ELF-1 (cell line): Measurements from ENCODE around the gene RPRD1B.

Source experiments
- DNase-seq: peaks from one replicate; pipeline ENCODE4 v3.0.0-alpha.2; 2016; ENCODE audit warnings: low read depth, low spot score

RPRD1B gene

DNA sequence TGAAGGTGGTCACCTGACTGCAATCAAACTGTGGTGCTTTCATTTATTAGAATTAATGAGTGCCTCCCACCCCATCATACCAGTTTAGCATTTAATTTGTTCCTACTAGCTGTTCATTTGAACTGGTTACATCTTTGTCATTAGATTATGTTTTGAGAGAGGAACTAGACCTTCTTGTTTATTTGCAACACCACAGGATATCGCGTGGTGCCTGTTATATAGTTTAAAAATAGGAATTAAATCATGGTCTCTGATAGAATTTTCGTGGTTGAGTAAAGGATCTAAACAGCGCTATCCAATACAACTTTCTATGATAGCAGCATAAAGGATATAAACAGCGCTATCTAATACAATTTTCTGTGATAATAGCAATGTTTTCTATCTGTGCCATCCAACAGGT, 2.8 kb downstream of the RPRD1B start:
- DNase-seq, result no peak

DNA sequence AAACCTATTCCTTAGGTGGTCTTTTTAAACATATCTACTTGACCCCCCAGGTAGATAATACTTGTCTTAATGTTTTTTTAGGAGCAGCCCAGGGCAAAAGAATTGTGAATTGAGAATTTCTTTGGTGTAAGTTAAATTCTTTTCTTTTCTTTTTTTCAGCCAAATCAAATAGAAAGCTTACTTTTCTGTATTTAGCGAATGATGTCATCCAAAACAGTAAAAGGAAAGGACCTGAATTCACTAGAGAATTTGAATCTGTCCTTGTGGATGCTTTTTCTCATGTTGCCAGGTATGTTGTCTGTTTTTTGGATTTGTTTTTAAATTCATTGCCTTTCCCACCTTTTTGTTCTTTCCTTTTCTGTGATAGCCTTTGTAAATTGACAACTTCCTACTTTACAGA, 6.7 kb downstream of the RPRD1B start:
- DNase-seq, result no peak

DNA sequence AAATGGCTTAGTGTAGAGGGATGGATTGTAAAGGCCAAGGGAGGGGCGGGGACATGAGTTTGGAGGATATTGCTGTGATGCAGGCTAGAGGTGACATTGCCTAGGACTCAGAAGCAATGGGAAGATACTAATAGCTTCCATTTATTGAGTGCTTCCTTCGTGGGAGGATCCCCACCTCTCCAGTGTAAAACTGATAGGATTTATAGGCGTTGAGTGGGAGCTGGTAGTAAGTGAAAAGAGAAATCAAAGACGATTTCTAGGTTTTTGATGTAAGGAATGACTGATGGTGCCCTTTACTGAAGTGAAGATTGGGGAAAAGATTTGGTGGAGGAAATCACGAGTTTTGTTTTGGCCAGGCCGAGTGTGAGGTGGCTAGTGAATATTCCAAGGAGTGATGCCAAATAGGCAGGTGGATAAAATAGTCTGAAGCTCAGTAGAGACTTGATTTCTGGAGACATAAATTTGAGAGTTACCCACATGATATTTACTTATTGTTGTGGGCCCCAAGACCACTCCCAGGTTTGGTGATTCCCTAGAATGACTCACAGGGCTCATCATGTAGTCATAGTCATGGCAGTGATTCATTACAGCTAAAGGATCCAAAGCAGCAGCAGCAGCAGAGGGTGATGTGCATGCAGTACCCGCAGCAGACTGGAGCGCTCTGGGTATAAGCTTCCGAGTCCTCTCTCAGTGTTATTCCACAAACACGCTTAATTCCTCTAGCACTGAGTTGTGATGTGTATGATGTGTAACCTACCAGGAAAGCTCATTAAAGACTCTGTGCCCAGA, 10.2 kb downstream of the RPRD1B start:
- peak; percentile 18 for DNase-seq

DNA sequence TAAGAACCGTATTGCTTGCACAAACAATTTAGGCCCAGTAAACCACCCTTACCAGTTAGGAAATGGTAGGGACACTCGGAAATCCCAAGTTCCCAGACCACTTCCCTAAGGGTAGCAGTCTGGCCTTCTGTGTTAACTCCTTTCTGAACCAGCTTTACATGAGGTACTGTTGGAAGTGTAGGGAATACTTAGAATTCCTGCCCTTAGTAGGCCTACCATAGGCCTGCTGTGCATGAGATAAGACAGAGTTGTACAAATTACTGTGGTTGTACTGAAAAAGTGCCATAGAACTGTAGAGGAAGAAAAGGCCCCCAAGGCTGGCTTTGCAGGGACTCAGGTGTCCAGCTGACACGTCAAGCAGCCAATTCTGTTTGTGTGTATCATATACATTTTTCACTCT, 11.1 kb downstream of the RPRD1B start:
- DNase-seq, result peak; percentile 30

DNA sequence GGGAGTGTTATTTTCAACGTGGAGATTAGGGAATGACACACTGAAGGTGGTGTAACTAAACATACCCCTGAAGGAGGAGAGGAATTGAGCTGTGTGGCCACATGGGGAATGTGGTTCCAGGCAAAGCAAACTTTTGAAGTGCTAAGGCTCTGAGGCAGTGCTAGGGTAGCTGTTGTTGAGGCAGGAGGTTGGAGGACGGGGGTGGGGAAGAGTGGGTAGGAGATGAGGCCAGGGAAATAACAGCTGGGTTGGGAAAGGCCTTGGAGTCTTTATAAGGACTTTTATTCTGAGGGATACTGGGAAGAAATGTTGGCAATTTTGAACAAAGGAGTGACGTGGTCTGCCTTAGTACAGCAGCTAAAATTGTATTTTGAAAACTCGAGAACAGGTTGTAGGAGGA, 13.0 kb downstream of the RPRD1B start:
- DNase-seq, result peak; percentile 45

DNA sequence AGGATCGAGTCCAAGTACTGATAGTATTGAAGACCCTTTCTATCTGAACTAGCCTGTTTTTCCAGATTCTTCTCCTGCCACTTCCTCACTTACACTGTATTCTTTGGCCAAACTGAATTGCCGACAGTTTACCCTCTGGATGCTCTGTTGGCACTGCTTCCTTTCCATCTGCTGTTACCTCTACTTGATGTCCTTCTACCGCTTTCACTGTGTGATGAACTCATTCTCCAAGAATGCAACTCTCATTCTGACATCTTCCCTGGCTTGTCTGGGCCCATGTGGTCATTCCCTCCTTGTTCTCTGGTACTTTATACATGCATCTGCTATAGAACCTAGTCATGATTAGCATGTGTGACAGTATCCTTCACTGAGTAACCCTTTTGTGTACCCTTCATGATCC, 16.3 kb downstream of the RPRD1B start:
- peak; percentile 40 for DNase-seq

DNA sequence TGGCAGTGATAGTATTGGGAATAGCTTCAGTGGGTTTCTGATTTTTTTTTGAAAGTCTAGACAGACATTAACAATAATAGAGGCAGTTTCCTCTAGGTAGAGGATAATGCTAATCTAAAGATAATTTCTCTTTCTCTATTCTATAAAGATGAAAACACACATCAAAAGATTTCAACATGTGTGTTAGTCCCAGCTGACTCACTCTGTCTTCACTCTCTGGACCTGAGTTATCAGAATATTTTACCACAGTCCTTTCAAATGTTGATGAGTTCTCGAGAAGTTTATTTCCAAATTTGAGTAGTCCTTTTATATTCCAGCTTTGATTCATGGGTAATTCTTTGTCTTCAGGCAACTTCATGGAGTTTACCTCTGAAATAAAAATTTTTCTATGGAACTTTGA, 17.1 kb downstream of the RPRD1B start:
- DNase-seq, result no peak

DNA sequence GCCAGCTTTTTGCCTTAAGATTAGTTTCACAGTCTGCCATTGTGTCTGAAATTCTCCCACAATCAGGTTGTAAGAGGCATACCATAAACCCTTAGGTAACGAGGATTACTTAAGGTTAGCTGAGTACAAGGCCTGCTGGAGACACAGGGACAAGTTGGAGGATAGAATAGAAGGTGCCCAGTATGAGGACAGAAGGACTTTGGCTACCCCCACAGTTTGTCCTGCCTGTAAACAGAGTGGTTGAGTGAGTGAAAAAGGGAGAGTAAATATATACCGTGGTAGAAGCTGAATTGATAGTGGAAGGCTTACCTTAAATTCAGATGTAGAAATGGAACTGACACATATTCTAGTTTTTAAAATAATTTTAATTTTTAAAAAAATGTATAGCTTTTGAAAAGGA, 19.3 kb downstream of the RPRD1B start:
- DNase-seq, result no peak

DNA sequence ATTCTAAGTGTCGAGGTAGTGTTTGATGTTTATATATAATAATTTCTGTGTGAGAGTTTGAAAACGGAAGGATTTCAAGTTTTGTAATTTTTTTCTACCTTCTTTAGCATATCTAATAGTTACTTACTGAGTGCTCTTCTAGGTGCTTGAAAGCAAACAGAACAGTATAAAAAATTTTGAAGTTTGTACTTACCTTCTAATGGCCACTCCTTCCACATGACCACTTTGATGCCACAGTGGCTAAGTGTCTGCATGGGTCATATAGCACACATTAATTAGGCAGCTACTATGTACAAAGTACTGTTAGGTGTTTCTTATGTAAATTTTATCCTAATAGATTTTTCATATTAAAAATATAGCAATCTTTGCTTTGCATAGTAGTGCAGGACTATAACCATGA, 21.1 kb downstream of the RPRD1B start:
- DNase-seq, result no peak

DNA sequence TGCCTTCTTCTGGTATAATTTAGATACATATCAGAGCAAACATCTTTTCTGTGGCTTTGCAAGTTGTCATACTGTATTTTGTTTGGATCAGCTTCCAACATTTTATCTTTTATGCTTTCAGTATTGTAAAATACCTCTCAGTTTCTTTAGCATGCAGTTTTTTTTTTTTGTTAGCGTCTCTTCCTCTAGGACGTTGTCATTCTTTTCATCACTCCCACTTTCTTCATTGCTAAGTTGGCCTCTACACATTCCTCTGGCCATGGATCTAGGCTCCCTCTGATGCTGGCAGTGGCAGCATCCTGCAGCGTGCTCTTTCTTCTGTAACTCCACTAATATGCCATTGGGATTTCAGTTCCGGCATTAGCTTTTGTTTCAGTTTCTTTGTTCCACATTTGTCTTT, 21.7 kb downstream of the RPRD1B start:
- no peak for DNase-seq

DNA sequence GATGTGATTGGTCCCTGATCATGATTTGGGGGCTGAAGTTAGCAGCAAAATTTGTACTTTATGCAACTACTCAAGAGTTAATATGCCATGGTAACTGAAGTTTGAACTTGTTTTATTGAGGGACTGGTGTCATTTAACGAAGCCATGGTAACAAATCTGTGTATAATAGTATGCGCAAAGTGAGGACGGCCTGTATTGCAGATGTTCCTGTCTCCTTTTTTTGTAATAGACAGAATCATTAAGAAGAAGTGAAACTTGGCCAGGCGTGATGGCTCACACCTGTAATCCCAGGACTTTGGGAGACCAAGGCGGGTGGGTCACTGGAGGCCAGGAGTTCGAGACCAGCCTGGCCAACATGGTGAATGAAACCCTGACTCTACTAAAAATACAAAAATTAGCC, 22.3 kb downstream of the RPRD1B start:
- DNase-seq, result no peak

DNA sequence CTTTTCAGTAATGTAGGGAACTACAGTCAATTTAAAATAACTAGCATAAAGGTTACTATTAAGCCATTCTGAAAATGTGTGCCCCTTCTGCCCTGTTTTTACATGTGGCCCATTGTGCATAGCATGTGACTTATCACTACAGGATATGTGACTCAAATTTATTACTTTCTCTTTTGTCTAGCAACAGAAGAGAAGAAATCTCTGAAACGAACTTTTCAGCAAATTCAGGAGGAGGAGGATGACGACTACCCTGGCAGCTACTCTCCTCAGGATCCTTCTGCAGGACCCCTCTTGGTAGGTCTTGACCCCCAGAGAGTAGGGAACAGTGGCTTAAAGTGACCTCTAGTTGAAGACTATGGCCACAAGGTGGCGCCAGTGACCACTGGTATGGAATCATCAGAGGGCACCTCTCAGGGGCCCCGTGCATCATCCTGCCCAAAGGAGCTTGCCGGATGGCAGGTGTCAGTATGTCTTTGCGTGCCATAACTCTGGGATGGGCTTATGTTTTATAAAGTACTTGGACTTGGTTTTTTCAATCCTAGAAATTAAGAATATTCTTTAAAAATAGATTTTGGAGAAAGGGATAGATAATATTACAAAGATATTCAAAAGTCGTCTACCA, 23.9 kb downstream of the RPRD1B start:
- peak; percentile 82 for DNase-seq

DNA sequence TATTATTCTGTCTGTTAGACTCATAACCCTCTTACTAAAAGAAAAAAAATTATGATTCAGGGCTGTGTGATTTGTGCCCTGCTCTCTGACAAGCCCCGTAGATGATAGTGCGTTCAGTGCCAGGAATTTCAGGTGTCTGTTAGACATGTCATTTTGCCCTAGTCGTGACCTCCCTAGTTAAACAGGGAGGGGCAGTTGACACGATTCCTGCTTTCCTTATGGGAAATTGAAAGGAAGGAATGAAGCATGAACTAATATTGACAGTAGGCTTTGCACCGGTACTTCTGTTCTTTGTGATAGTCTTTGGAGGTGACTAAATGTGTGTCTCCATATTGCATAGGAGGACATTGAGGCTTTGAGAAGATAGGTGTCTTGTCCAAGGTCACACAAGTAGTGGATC, 26.3 kb downstream of the RPRD1B start:
- no peak for DNase-seq

DNA sequence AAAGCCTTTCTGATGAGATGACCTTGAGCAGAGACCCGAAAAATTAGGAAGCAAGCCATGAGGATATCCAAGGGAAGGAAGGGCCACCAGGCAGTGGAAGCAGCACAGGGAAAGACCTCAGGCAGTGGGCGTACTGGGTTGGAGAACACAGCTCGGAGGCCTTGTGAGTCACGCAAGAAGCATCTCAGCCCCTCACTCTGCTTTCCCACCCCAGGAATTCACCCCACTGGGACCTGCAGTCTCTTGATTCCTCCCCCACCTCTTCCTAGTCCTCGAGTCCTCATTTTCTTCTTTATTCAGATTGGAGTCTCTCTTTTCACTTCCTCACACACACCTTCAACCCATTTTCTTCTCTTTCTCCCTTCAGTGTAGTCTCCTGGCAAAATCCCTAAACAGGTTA, 27.0 kb downstream of the RPRD1B start:
- peak; percentile 55 for DNase-seq

DNA sequence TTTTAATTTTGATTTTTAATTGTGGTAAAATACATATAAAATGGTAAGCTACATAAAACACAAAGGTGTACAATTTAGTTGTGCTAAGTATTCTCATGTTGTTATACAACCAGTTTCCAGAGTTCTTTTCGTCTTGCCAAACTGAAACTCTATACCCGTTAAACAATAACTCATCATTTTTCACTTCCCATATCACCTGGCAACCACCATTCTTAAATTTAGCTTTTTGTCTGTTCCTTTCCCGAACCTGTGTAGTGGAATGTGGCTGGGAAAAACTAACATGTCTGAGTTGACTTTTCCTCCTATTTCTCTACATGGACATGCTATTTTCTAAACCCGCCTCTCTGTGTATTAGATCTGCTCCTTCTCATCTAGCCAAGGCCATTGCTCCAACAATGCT, 27.6 kb downstream of the RPRD1B start:
- no peak for DNase-seq

DNA sequence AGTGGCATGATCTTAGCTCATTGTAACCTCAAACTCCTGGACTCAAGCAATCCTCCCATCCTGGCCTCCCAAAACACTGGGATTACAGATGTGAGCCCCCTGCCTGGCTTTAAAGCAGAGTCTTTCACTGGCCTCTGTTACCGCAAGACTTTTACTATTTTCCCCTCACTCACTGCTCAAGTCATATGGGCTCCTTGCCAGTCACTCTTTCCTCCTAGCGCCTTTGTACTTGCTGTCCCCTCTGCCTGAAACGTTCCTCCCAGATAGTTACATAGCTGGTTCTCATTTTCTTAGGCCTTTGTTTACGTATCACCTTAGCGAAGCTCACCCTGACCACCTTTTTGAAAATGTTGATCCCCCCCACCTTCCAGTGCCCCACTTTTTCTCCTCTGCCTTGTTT, 29.3 kb downstream of the RPRD1B start:
- DNase-seq, result no peak

DNA sequence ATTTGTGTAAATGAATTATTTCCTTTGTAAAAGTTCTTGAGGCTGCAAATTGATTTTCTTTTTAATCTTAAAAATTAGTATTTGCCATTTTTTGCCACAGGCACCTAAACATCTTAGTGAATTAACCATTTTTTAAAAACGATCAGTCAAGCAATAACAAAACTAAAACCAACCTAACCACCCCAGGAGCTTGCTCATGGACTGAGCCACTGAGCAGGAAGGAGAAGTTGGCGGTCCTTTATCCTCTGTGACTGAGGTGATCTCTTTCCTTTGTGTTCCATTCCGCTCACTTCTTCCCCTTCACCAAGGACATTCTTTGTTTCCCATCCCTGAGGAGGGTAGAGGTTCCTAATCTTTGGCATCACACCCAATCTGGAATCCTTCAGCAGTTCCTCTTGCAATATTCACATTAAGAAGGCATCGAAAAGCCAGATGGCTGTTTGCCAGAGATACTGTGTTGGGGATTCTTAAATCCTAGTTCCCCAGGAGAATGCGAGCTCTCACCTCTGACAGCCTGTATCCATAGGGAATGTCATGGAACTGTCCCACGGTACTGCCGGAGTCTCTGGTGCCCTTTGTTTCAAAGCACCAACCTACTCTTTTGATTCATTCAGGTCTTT, 30.5 kb downstream of the RPRD1B start:
- DNase-seq, result no peak

DNA sequence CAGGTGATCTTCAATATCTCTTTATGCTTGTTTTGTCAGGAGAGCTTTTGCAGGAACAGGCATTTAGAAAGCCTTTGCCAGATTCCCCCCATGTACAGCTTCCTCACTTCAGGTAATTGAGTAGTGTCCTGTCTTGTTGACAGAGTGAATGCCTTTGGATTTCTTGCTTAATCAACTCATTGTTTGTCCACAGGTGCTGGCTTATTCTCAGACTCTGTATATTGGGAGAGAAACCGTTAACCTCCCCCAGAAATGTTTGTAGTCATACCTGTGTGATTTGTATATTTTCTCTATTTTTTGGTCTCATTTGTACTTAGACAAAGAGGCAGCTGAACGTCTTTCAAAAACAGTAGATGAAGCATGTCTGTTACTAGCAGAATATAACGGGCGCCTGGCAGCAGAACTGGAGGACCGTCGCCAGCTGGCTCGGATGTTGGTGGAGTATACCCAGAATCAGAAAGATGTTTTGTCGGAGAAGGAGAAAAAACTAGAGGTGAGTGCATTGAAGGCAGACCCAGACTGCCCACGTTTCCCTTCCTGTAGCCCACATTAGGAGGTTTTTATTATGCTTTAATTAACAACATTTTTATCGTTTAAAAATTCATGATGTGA, 32.3 kb downstream of the RPRD1B start:
- DNase-seq, result no peak

DNA sequence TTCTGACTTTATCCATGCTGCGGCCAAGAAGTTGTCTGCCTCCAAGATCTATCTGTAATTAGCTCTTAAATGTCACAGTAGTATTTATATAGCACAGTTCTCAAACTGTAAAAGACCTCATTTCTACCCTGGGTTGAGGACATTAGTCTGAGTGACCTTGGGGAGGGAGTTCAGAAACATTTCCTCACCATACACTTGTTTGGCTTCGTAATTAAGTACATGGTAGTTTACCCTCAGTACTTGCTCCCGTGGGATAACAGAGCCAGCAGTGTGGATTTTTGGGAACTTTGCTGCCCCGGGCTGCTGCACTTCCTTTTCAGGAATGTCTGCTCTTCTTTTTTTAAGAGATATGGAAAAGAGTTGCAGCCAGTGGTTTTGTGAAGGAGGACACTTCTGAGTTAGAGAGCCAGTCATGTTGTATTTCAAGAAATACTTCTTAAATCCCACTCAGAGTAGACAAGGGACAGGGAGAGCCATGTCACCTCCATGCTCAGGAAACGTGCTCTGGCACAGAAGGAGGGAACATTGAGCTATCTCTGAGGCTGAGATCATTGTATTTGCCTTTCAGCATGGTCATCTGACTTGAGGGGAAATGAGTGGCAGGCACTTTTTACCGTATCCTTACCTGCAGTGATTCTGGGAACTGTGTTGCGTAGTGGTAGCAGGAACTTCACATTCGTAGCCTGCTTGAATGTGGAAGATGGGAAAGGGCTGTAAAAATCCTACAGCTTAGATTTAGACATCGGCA, 33.6 kb downstream of the RPRD1B start:
- DNase-seq, result no peak

DNA sequence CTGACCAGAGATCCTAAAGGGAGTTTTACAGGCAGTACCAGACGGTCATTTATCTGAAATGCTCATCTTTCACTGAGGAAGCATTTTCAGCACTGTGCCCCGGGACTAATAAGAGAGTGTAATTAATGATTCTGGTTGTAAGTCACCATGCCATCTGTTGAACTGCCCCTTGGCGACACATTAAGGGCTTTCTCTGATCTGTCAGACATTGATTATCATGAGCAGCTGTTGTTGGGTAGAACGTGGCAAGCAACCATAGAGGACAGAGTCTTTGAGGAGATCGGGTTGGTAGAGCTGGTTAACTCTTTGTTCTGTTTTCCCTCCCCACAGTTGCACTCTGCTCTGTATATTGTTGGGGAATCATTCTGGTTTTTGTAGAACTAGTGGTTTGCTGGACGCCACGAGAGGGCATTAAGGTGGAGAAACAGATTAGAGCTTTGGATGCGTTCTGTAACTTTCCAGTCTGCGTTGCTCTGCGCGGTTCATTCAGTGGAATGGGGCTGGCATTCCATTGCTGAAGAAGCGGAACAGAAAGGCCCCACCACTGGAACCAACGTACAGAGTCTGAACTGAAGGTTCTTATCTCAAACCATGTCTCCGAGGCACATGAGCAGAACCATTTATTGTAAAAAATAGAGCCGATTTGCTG, 34.3 kb downstream of the RPRD1B start:
- no peak for DNase-seq

DNA sequence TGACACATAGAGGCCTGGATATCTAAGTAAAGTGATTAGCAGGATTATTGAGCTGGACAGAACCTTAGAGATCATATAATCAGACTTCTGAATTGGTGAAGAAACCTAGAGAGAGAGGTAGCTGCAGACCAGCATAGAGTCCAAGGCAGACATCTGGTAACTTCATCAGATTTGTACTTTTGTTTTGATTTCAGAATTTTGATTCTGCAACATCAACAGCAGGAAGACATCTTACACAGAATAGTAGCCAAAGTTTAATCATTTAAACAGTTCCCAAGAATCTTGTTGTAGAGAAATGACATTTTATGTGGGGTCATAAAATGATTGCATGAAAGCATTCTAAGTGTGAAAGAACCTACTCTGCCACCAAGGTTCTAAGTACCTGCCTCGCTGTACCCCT, 39.4 kb downstream of the RPRD1B start:
- no peak for DNase-seq
